ENCODE results near the gene MEIS2. TPM values are rescaled to one million over a fixed set of nuclear protein-coding genes. Genes with fewer than 3 reads are reported as not detected.

MEIS2 gene
- total RNA-seq, 1 experiment from 2014 or later: 28.7 TPM

DNA sequence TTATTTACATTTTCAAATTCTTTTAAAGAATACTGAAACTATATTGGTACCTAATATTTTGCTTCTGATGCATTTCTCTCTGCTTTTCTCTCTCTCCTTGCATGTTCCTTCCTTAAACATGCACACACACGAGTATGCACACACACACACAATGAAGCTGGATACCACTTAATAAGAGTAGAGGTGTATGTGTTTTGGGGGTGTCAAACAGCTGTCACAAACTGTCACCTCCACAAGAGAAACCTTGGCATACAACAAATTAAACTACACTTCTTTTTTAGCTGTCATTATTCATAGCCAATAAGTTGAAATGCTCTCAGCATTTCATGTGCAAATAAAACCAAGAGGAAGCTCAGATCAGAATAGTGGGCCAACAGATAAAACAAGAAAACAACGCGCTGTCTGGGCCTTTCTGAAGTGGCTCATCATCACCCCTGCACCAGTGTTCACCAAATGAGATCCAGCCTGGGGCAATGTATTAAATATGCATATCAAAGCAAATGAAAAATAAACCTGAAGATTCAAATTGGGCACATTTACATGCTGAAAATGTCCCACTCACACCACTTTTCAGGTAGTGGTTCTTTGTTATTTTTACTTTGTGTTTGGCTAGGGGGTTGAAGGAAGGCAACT lies 9.7 kb downstream of the MEIS2 start:
- Mint-ChIP-seq H3K9me3 (ENCODE audit: unreplicated experiment) (no peaks in the 10 kb centered on the region), H3K36me3 (ENCODE audit: insufficient read depth, unreplicated experiment) (peaks cover 34% of the 10 kb centered on the region), H3K4me3 (ENCODE audit: unreplicated experiment) (no peak overlapping the region), H3K27ac (ENCODE audit: unreplicated experiment) (no peak overlapping the region), H3K4me1 (ENCODE audit: low read depth, unreplicated experiment) (peaks cover 26% of the 10 kb centered on the region), H3K27me3 (ENCODE audit: insufficient read depth, unreplicated experiment) (no peaks in the 10 kb centered on the region)
- Histone ChIP-seq H3K9me3 (no peaks in the 10 kb centered on the region), H3K27me3 (replicated peaks; ENCODE audit: control insufficient read depth, insufficient read depth, low read length) (no peaks in the 10 kb centered on the region), H3K4me1 (peaks cover 25% of the 10 kb centered on the region), H3K4me3 (ENCODE audit: low read depth, low read length) (no peak overlapping the region), H3K36me3 (ENCODE audit: control insufficient read depth, insufficient read depth, low read length) (no peaks in the 10 kb centered on the region)
- POLR2A ChIA-PET: no interaction called here
- intact Hi-C loops (cut with micrococcal nuclease; ENCODE audit: unreplicated experiment): no loop called here
- no TSS peak for BruUV-seq (replicated peaks)
- CTCF ChIA-PET: no interaction called here
- DNase-seq: no peak
- TF ChIP-seq, protein P1, sequence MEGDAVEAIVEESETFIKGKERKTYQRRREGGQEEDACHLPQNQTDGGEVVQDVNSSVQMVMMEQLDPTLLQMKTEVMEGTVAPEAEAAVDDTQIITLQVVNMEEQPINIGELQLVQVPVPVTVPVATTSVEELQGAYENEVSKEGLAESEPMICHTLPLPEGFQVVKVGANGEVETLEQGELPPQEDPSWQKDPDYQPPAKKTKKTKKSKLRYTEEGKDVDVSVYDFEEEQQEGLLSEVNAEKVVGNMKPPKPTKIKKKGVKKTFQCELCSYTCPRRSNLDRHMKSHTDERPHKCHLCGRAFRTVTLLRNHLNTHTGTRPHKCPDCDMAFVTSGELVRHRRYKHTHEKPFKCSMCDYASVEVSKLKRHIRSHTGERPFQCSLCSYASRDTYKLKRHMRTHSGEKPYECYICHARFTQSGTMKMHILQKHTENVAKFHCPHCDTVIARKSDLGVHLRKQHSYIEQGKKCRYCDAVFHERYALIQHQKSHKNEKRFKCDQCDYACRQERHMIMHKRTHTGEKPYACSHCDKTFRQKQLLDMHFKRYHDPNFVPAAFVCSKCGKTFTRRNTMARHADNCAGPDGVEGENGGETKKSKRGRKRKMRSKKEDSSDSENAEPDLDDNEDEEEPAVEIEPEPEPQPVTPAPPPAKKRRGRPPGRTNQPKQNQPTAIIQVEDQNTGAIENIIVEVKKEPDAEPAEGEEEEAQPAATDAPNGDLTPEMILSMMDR (IDR thresholded peaks at IDR 0.05; ENCODE audit: insufficient read depth in 1 of 2, low read depth in 1 of 2, low read length in 1 of 2, severe bottlenecking in 1 of 2, unreplicated experiment in 1 of 2): no peak

- peaks cover 43% of the 10 kb centered on the region for H3K4me1 ChIP-seq
- no peak overlapping the region for H3K4me3 ChIP-seq (ENCODE audit: low read depth, low read length)
- Mint-ChIP-seq H3K4me1 (ENCODE audit: low read depth, unreplicated experiment) (peaks cover 26% of the 10 kb centered on the region), H3K36me3 (ENCODE audit: insufficient read depth, unreplicated experiment) (peaks cover 27% of the 10 kb centered on the region), H3K27me3 (ENCODE audit: insufficient read depth, unreplicated experiment) (no peaks in the 10 kb centered on the region), H3K4me3 (ENCODE audit: unreplicated experiment) (no peak overlapping the region), H3K9me3 (ENCODE audit: unreplicated experiment) (no peaks in the 10 kb centered on the region), H3K27ac (ENCODE audit: unreplicated experiment) (no peak overlapping the region)
- no peaks in the 10 kb centered on the region for H3K9me3 ChIP-seq
- TF ChIP-seq, protein P1 (IDR thresholded peaks at IDR 0.05; ENCODE audit: insufficient read depth in 1 of 2, low read depth in 1 of 2, low read length in 1 of 2, severe bottlenecking in 1 of 2, unreplicated experiment in 1 of 2): no peak
- no TSS peak for BruUV-seq (replicated peaks)
- DNase-seq: no peak
- H3K27me3 ChIP-seq (replicated peaks; ENCODE audit: control insufficient read depth, insufficient read depth, low read length): no peaks in the 10 kb centered on the region
- CTCF ChIA-PET: no interaction called here
- H3K36me3 ChIP-seq (ENCODE audit: control insufficient read depth, insufficient read depth, low read length): no peaks in the 10 kb centered on the region
- POLR2A ChIA-PET: interaction anchor here (1.0 kb wide), 1 partner anchor 13 kb away, joined by 3 read pairs; no protein-coding TSS in a partner anchor
- intact Hi-C loops (cut with micrococcal nuclease; ENCODE audit: unreplicated experiment): loop anchor here (1.0 kb wide), 1 partner anchor 12 kb away; the partner anchor contains the start of gene MEIS2
These were observed 11.9 kb downstream of the MEIS2 start for GRCh38 chr15:37088436-37088835.

- H3K4me1 Mint-ChIP-seq (ENCODE audit: low read depth, unreplicated experiment): peaks cover 32% of the 10 kb centered on the region
- no TSS peak for BruUV-seq (replicated peaks)
These were observed 13.2 kb downstream of the MEIS2 start for GRCh38 chr15:37087131-37087588.

More at GRCh38 chr15:37087131-37087588, 13.2 kb downstream of the MEIS2 start:
- CTCF ChIA-PET: no interaction called here
- POLR2A ChIA-PET: no interaction called here
- H3K9me3 Mint-ChIP-seq (ENCODE audit: unreplicated experiment): no peaks in the 10 kb centered on the region
- no peaks in the 10 kb centered on the region for H3K36me3 ChIP-seq (ENCODE audit: control insufficient read depth, insufficient read depth, low read length)
- DNase-seq: no peak
- H3K9me3 ChIP-seq: no peaks in the 10 kb centered on the region
- H3K36me3 Mint-ChIP-seq (ENCODE audit: insufficient read depth, unreplicated experiment): peaks cover 15% of the 10 kb centered on the region
- no peaks in the 10 kb centered on the region for H3K27me3 ChIP-seq (replicated peaks; ENCODE audit: control insufficient read depth, insufficient read depth, low read length)
- H3K27me3 Mint-ChIP-seq (ENCODE audit: insufficient read depth, unreplicated experiment): no peaks in the 10 kb centered on the region
- intact Hi-C loops (cut with micrococcal nuclease; ENCODE audit: unreplicated experiment): no loop called here
- H3K4me3 Mint-ChIP-seq (ENCODE audit: unreplicated experiment): no peak overlapping the region
- TF ChIP-seq, protein P1 (IDR thresholded peaks at IDR 0.05; ENCODE audit: insufficient read depth in 1 of 2, low read depth in 1 of 2, low read length in 1 of 2, severe bottlenecking in 1 of 2, unreplicated experiment in 1 of 2): no peak
- H3K4me1 ChIP-seq: peaks cover 56% of the 10 kb centered on the region
- H3K27ac Mint-ChIP-seq (ENCODE audit: unreplicated experiment): no peak overlapping the region
- no peak overlapping the region for H3K4me3 ChIP-seq (ENCODE audit: low read depth, low read length)

Measured in Caco-2 (cell line).